Measurements from ENCODE around the gene PHYHD1.
A peak's percentile ranks its signal among the peaks of the same experiment; 100 is the strongest.

PHYHD1 gene

GRCh38 chr9:128901379-128901778 lies 19.4 kb upstream of the PHYHD1 start:
- DNase-seq (ENCODE audit: low read depth), result no peak

GRCh38 chr9:128901822-128902221 lies 19.0 kb upstream of the PHYHD1 start:
- DNase-seq (ENCODE audit: low read depth), result no peak

GRCh38 chr9:128902351-128903078 lies 18.3 kb upstream of the PHYHD1 start:
- no peak for DNase-seq (ENCODE audit: low read depth)

GRCh38 chr9:128903079-128903461 lies 17.7 kb upstream of the PHYHD1 start:
- no peak for DNase-seq (ENCODE audit: low read depth)

- DNase-seq (ENCODE audit: low read depth), result no peak
Observed at GRCh38 chr9:128903871-128904620, 16.7 kb upstream of the PHYHD1 start.

- DNase-seq (ENCODE audit: low read depth), result no peak
Observed at GRCh38 chr9:128905964-128906363, 14.8 kb upstream of the PHYHD1 start.

- no peak for DNase-seq (ENCODE audit: low read depth)
Observed at GRCh38 chr9:128906741-128907140, 14.0 kb upstream of the PHYHD1 start.

GRCh38 chr9:128908372-128908771 lies 12.4 kb upstream of the PHYHD1 start:
- no peak for DNase-seq (ENCODE audit: low read depth)

GRCh38 chr9:128909859-128910258 lies 10.9 kb upstream of the PHYHD1 start:
- DNase-seq (ENCODE audit: low read depth), result no peak

- DNase-seq (ENCODE audit: low read depth), result no peak
Observed at GRCh38 chr9:128910906-128911305, 9.9 kb upstream of the PHYHD1 start.

- no peak for DNase-seq (ENCODE audit: low read depth)
Observed at GRCh38 chr9:128911529-128912035, 9.2 kb upstream of the PHYHD1 start.

GRCh38 chr9:128912270-128912853 lies 8.4 kb upstream of the PHYHD1 start:
- peak; percentile 44 for DNase-seq (ENCODE audit: low read depth)

GRCh38 chr9:128913048-128913900 lies 7.5 kb upstream of the PHYHD1 start:
- no peak for DNase-seq (ENCODE audit: low read depth)

- no peak for DNase-seq (ENCODE audit: low read depth)
Observed at GRCh38 chr9:128913995-128914772, 6.6 kb upstream of the PHYHD1 start.

GRCh38 chr9:128916204-128916603 lies 4.6 kb upstream of the PHYHD1 start:
- no peak for DNase-seq (ENCODE audit: low read depth)

- DNase-seq (ENCODE audit: low read depth), result no peak
Observed at GRCh38 chr9:128916745-128917144, 4.0 kb upstream of the PHYHD1 start.

GRCh38 chr9:128917151-128917849 lies 3.5 kb upstream of the PHYHD1 start:
- DNase-seq (ENCODE audit: low read depth), result peak; percentile 82

GRCh38 chr9:128918921-128919320 lies 1.9 kb upstream of the PHYHD1 start:
- DNase-seq (ENCODE audit: low read depth), result no peak

- no peak for DNase-seq (ENCODE audit: low read depth)
Observed at GRCh38 chr9:128919402-128920089, 1.2 kb upstream of the PHYHD1 start.

Data from fibroblast of the conjunctiva (primary cell).